WERI-Rb-1 (cell line): ENCODE measurements around the gene DENND2A.
"Not testable (repeated sequence)": the region's sequence is repeated elsewhere in the genome, so short reads cannot be mapped to it uniquely, and the experiment has no call there.

Source experiments
- DNase-seq: peaks from one replicate; pipeline ENCODE4 v3.0.0-alpha.2; 2020
- H3K27ac ChIP-seq: fragments of 250-450 bp; sonication (Bioruptor Pico); 2 replicates; pipeline ENCODE4 v1.5.1; 2020; ENCODE audit warnings: mild to moderate bottlenecking, moderate library complexity
- H3K27me3 ChIP-seq: fragments of 250-450 bp; sonication (Bioruptor Pico); 2 replicates; pipeline ENCODE4 v1.5.1; 2021; ENCODE audit warnings: mild to moderate bottlenecking, low read depth, moderate library complexity; ENCODE audit not compliant: insufficient read depth, severe bottlenecking
- H3K36me3 ChIP-seq: fragments of 250-450 bp; sonication (Bioruptor Pico); 2 replicates; pipeline ENCODE4 v1.5.1; 2020; ENCODE audit warnings: mild to moderate bottlenecking, moderate library complexity
- H3K4me3 ChIP-seq: 2 replicates; pipeline ENCODE4 v1.5.1; 2011; ENCODE audit warnings: low read depth, mild to moderate bottlenecking, control low read depth, low read length
- H3K9me3 ChIP-seq: fragments of 250-450 bp; sonication (Bioruptor Pico); 2 replicates; pipeline ENCODE4 v1.5.1; 2021; ENCODE audit warnings: mild to moderate bottlenecking, moderate library complexity; ENCODE audit not compliant: severe bottlenecking
- CTCF ChIP-seq: IDR thresholded peaks from 2 replicates; pipeline ENCODE4 v1.5.1; 2011; ENCODE audit warnings: low read depth, mild to moderate bottlenecking, control low read depth, inconsistent platforms, low read length

DENND2A gene

GRCh38 chr7:140562926-140563481 lies 77.6 kb downstream of the DENND2A start:
- Histone ChIP-seq H3K36me3 (peaks cover 62% of the 10 kb centered on the region), H3K9me3 (no peaks in the 10 kb centered on the region), H3K27ac (no peak overlapping the region), H3K4me3 (no peak overlapping the region), H3K27me3 (no peaks in the 10 kb centered on the region)
- no peak for DNase-seq
- no peak for TF ChIP-seq CTCF

GRCh38 chr7:140559410-140559809 lies 81.2 kb downstream of the DENND2A start:
- Histone ChIP-seq H3K27me3 (no peaks in the 10 kb centered on the region), H3K4me3 (no peak overlapping the region), H3K9me3 (no peaks in the 10 kb centered on the region), H3K36me3 (peaks cover 57% of the 10 kb centered on the region), H3K27ac (no peak overlapping the region)
- no peak for TF ChIP-seq CTCF
- no peak for DNase-seq

GRCh38 chr7:140557809-140558518 lies 82.6 kb downstream of the DENND2A start:
- H3K27me3 ChIP-seq = no peaks in the 10 kb centered on the region
- no peak for DNase-seq
- H3K27ac ChIP-seq = no peak overlapping the region
- H3K9me3 ChIP-seq = no peaks in the 10 kb centered on the region
- H3K36me3 ChIP-seq = peaks cover 55% of the 10 kb centered on the region
- TF ChIP-seq CTCF = no peak
- H3K4me3 ChIP-seq = no peak overlapping the region

GRCh38 chr7:140557069-140557468 lies 83.5 kb downstream of the DENND2A start:
- Histone ChIP-seq H3K4me3 (no peak overlapping the region), H3K27me3 (no peaks in the 10 kb centered on the region), H3K9me3 (no peaks in the 10 kb centered on the region), H3K36me3 (peaks cover 58% of the 10 kb centered on the region), H3K27ac (no peak overlapping the region)
- DNase-seq = no peak
- no peak for TF ChIP-seq CTCF

GRCh38 chr7:140553236-140553635 lies 87.4 kb downstream of the DENND2A start:
- H3K27me3 ChIP-seq, H3K9me3 ChIP-seq, H3K4me3 ChIP-seq, DNase-seq, H3K27ac ChIP-seq: not testable (repeated sequence)
- peaks cover 38% of the 10 kb centered on the region for H3K36me3 ChIP-seq

GRCh38 chr7:140552240-140552679 lies 88.4 kb downstream of the DENND2A start:
- no peaks in the 10 kb centered on the region for H3K27me3 ChIP-seq
- no peak for TF ChIP-seq CTCF

More at GRCh38 chr7:140552240-140552679, 88.4 kb downstream of the DENND2A start:
- no peak for DNase-seq
- H3K36me3 ChIP-seq = peaks cover 32% of the 10 kb centered on the region
- H3K4me3 ChIP-seq = no peak overlapping the region
- no peaks in the 10 kb centered on the region for H3K9me3 ChIP-seq
- no peak overlapping the region for H3K27ac ChIP-seq
